Right lobe of liver (tissue), 4 donors: Measurements from ENCODE around the gene APP.

Source experiments
- POLR2A ChIP-seq: fragments of 450-650 bp; IDR thresholded peaks from one replicate; pipeline ENCODE4 v1.6.1; 2017; ENCODE audit warnings: antibody characterized with exemption, mild to moderate bottlenecking
- TF ChIP-seq, protein P1 (sequence below), 4 donors: fragments of 200-600 bp in 3 of 4; fragments of 450-650 bp in 1 of 4; IDR thresholded peaks; one replicate each; pipeline versions ENCODE4 v1.5.1 to v1.8.0; 2016 to 2022; ENCODE audit warnings: antibody characterized with exemption in 4 of 4, mild to moderate bottlenecking in 2 of 4
- donor health status: DM: no; HTN: no; CAD: no.
- donor health status: DM: no; HTN: no; CAD: no.
- donor health status: DM: no; HTN: yes; CAD: no.

DNA sequence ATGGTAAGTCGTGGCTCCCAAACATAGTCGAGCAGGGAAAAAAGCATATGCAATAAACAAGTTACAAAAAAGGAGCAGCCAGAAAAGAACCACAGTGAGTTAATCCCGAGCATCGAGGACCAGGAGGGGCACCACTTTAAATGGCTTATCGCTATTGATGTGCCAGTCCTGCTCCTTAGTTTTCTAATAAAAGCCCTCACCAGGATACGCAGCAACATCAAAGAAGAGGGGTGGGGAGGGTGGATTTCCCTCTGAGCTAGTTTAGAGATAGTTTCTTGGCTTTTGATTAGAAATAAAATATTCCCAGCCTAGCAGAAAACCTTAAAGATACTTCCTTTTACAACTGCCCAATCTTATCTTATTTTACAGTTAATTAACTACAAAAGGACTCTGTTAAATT is 265.4 kb downstream of the APP start:
- TF ChIP-seq, protein P1, sequence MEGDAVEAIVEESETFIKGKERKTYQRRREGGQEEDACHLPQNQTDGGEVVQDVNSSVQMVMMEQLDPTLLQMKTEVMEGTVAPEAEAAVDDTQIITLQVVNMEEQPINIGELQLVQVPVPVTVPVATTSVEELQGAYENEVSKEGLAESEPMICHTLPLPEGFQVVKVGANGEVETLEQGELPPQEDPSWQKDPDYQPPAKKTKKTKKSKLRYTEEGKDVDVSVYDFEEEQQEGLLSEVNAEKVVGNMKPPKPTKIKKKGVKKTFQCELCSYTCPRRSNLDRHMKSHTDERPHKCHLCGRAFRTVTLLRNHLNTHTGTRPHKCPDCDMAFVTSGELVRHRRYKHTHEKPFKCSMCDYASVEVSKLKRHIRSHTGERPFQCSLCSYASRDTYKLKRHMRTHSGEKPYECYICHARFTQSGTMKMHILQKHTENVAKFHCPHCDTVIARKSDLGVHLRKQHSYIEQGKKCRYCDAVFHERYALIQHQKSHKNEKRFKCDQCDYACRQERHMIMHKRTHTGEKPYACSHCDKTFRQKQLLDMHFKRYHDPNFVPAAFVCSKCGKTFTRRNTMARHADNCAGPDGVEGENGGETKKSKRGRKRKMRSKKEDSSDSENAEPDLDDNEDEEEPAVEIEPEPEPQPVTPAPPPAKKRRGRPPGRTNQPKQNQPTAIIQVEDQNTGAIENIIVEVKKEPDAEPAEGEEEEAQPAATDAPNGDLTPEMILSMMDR (IDR thresholded peaks at IDR 0.05), result no peak
- TF ChIP-seq POLR2A, result no peak
